HG02610 (cell line): ENCODE measurements around the gene DYNC2I2.

Experiments
- ATAC-seq: cut with Tn5 transposase; IDR thresholded peaks from one replicate; pipeline ENCODE4 v1.9.1; 2021; ENCODE audit warnings: mild to moderate bottlenecking, moderate library complexity; ENCODE audit not compliant: unreplicated experiment

Gene DYNC2I2

GRCh38 chr9:128636556-128637530 is 19.8 kb downstream of the DYNC2I2 start:
- no peak for ATAC-seq

- no peak for ATAC-seq
Observed at GRCh38 chr9:128636024-128636390, 20.6 kb downstream of the DYNC2I2 start.

- ATAC-seq, result no peak
Observed at GRCh38 chr9:128635266-128636023, 21.2 kb downstream of the DYNC2I2 start.

- no peak for ATAC-seq
Observed at GRCh38 chr9:128634651-128635262, 21.9 kb downstream of the DYNC2I2 start.

- no peak for ATAC-seq
Observed at GRCh38 chr9:128634111-128634510, 22.5 kb downstream of the DYNC2I2 start.

- no peak for ATAC-seq
Observed at GRCh38 chr9:128633601-128634000, 23.0 kb downstream of the DYNC2I2 start.

- ATAC-seq, result no peak
Observed at GRCh38 chr9:128633057-128633456, 23.6 kb downstream of the DYNC2I2 start.

- ATAC-seq, result no peak
Observed at GRCh38 chr9:128632486-128632885, 24.2 kb downstream of the DYNC2I2 start.

- no peak for ATAC-seq
Observed at GRCh38 chr9:128632066-128632465, 24.6 kb downstream of the DYNC2I2 start.

GRCh38 chr9:128631636-128632035 is 25.0 kb downstream of the DYNC2I2 start:
- no peak for ATAC-seq

GRCh38 chr9:128629852-128630545 is 26.6 kb downstream of the DYNC2I2 start:
- ATAC-seq, result no peak

GRCh38 chr9:128629136-128629535 is 27.5 kb downstream of the DYNC2I2 start:
- no peak for ATAC-seq

GRCh38 chr9:128628471-128629048 is 28.1 kb downstream of the DYNC2I2 start:
- ATAC-seq, result no peak

- no peak for ATAC-seq
Observed at GRCh38 chr9:128627906-128628305, 28.7 kb downstream of the DYNC2I2 start.

- no peak for ATAC-seq
Observed at GRCh38 chr9:128627127-128627715, 29.4 kb downstream of the DYNC2I2 start.

GRCh38 chr9:128626181-128626580 is 30.5 kb downstream of the DYNC2I2 start:
- ATAC-seq, result no peak

GRCh38 chr9:128625391-128626146 is 31.1 kb downstream of the DYNC2I2 start:
- no peak for ATAC-seq

- ATAC-seq, result no peak
Observed at GRCh38 chr9:128624566-128624965, 32.1 kb downstream of the DYNC2I2 start.

GRCh38 chr9:128621730-128622455 is 34.8 kb downstream of the DYNC2I2 start:
- ATAC-seq, result no peak
